HepG2 (cell line): ENCODE results near the gene RSPH1. TPM values are rescaled to one million over a fixed set of nuclear protein-coding genes. Genes with fewer than 3 reads are reported as not detected.

Experiments
- ATAC-seq: fragments of 200-7000 bp; cut with Tn5 transposase; 3 replicates; pipeline ENCODE4 v1.9.1; 2020; ENCODE audit warnings: mild to moderate bottlenecking, moderate library complexity
- BruUV-seq: library from RNA; stranded (reverse); fragments of 400-500 nt; replicated peaks from 2 replicates; lab custom pipeline; 2021; lab: Mats Ljungman, UMichigan
- CTCF ChIA-PET: fragments of 300-600 bp; formaldehyde crosslinking; extraction: SDS; loops from one replicate; lab custom pipeline; 2021; ENCODE audit warnings: low total read pairs, inconsistent platforms, low intra/inter-chr PET ratio; lab: Yijun Ruan, JAX
- POLR2A ChIA-PET: fragments of 350-600 bp; sonication (Branson Sonifier 250); formaldehyde crosslinking; loops from one replicate; lab custom pipeline; 2020; ENCODE audit warnings: antibody characterized with exemption, inconsistent platforms; lab: Yijun Ruan, JAX
- DNase-seq: peaks from one replicate; pipeline ENCODE4 v3.0.0-alpha.2; 2015; ENCODE audit warnings: low spot score
- FAIRE-seq: peaks from 3 replicates; lab custom pipeline; 2011; peaks lifted over from hg19 to GRCh38; lab: Jason Lieb, UNC
- H2AFZ ChIP-seq: one replicate; pipeline ENCODE4 v1.6.1; 2011; ENCODE audit warnings: low read length, inconsistent platforms
- H3K27ac ChIP-seq: fragments of 300-600 bp; 3 replicates; pipeline ENCODE4 v1.8.0; 2011; ENCODE audit warnings: mixed run types, mild to moderate bottlenecking, mixed read lengths, low read length, inconsistent platforms; ENCODE audit not compliant: insufficient read depth; ENCODE audit errors: extremely low read length
- H3K27me3 ChIP-seq, 2 experiments: fragments of 200-600 bp in 1 of 2; 2 replicates in 1 of 2; 3 replicates in 1 of 2; pipeline versions ENCODE4 v1.6.0 to v1.8.0; 2011; ENCODE audit warnings: low read length in 2 of 2, mild to moderate bottlenecking in 2 of 2, moderate library complexity in 2 of 2, inconsistent platforms in 1 of 2; ENCODE audit not compliant: insufficient read depth in 2 of 2, control insufficient read depth in 1 of 2
- H3K36me3 ChIP-seq, 2 experiments: fragments of 200-600 bp in 1 of 2; replicated peaks in 1 of 2; 2 replicates in 1 of 2; 3 replicates in 1 of 2; pipeline versions ENCODE4 v1.5.1 to v1.8.0; 2011; ENCODE audit warnings: low read length in 2 of 2, inconsistent platforms in 1 of 2; ENCODE audit not compliant: insufficient read depth in 2 of 2, control insufficient read depth in 1 of 2
- H3K4me1 ChIP-seq: 2 replicates; pipeline ENCODE4 v1.5.1; 2012; ENCODE audit warnings: low read length, inconsistent platforms; ENCODE audit not compliant: insufficient read depth
- H3K4me2 ChIP-seq: 2 replicates; pipeline ENCODE4 v1.6.0; 2011; ENCODE audit warnings: low read depth, low read length, inconsistent platforms
- H3K4me3 ChIP-seq, 3 experiments: fragments of 200-600 bp in 1 of 3; sonication (generic), shearing (Covaris generic) in 1 of 3; replicated peaks in 1 of 3; 2 replicates each; pipeline ENCODE4 v1.5.1; 2011 to 2016; ENCODE audit warnings: low read length in 3 of 3, inconsistent platforms in 2 of 3, low read depth in 2 of 3, mild to moderate bottlenecking in 2 of 3, control low read depth in 1 of 3, mixed read lengths in 1 of 3; ENCODE audit not compliant: insufficient read depth in 1 of 3
- H3K79me2 ChIP-seq: one replicate; pipeline ENCODE4 v1.6.1; 2011; ENCODE audit warnings: low read length, inconsistent platforms; ENCODE audit not compliant: insufficient read depth
- H3K9ac ChIP-seq: 2 replicates; pipeline ENCODE4 v1.6.0; 2011; ENCODE audit warnings: mild to moderate bottlenecking, low read depth, low read length, inconsistent platforms; ENCODE audit not compliant: insufficient read depth
- H3K9me3 ChIP-seq: 2 replicates; pipeline ENCODE4 v1.5.1; 2012; ENCODE audit warnings: mild to moderate bottlenecking, low read length
- H4K20me1 ChIP-seq: 2 replicates; pipeline ENCODE4 v1.6.0; 2011; ENCODE audit warnings: inconsistent platforms, mild to moderate bottlenecking, low read length, moderate library complexity; ENCODE audit not compliant: insufficient read depth
- PHF21A ChIP-seq: sonication (generic); formaldehyde crosslinking; IDR thresholded peaks from 2 replicates; pipeline ENCODE4 v1.5.0; 2020; ENCODE audit warnings: mild to moderate bottlenecking, missing genetic modification reagents
- RCOR2 ChIP-seq: IDR thresholded peaks from 2 replicates; pipeline ENCODE4 v1.6.1; 2016; ENCODE audit warnings: missing biosample characterization, missing genetic modification reagents
- SATB2 ChIP-seq: sonication (generic); formaldehyde crosslinking; IDR thresholded peaks from 2 replicates; pipeline ENCODE4 v1.5.0; 2020; ENCODE audit warnings: missing genetic modification reagents
- SRF ChIP-seq: IDR thresholded peaks from 2 replicates; pipeline ENCODE4 v1.6.1; 2011; ENCODE audit warnings: mild to moderate bottlenecking, low read depth, low read length, moderate library complexity
- TBP ChIP-seq: sonication (generic); formaldehyde crosslinking; IDR thresholded peaks from 2 replicates; pipeline ENCODE4 v1.5.0; 2020; ENCODE audit warnings: missing genetic modification reagents
- ZKSCAN5 ChIP-seq: sonication (generic); formaldehyde crosslinking; IDR thresholded peaks from 2 replicates; pipeline ENCODE4 v1.5.1; 2020; ENCODE audit warnings: mild to moderate bottlenecking, missing genetic modification reagents
- ZNF225 ChIP-seq: sonication (generic); formaldehyde crosslinking; IDR thresholded peaks from 2 replicates; pipeline ENCODE4 v1.4.0; 2020; ENCODE audit warnings: mild to moderate bottlenecking, missing genetic modification reagents
- ZNF713 ChIP-seq: sonication (generic); formaldehyde crosslinking; IDR thresholded peaks from 2 replicates; pipeline ENCODE4 v1.4.0; 2020; ENCODE audit warnings: mild to moderate bottlenecking, missing genetic modification reagents
- WGBS: methylation state at CpG from one replicate; pipeline ENCODE4 v1.1.6; 2017; ENCODE audit warnings: low lambda C conversion rate; 5-methylcytosine and 5-hydroxymethylcytosine counted together
- in situ Hi-C: cut with HindIII; loops from 2 replicates; pipeline ENCODE4 v1.10.0; 2017; ENCODE audit warnings: low pct_unique_long_range_greater_than_20kb; ENCODE audit not compliant: extremely low pct_ligation_motif_present
- intact Hi-C: fragments of 100-400 bp; cut with micrococcal nuclease; formaldehyde crosslinking; loops from one replicate; pipeline ENCODE4 v1.10.0; 2022; ENCODE audit not compliant: unreplicated experiment
- polyA plus RNA-seq, 8 experiments: library from polyadenylated mRNA; depleted of rRNA in 3 of 8; stranded (reverse) in 7 of 8; unstranded in 1 of 8; fragments of >200 nt; fragmentation: Illumina TruSeq in 4 of 8; extraction: Trizol in 4 of 8; gene quantifications; 2 replicates each; pipeline versions ENCODE4 v1.2.1 to v1.2.3, GENCODE V29; 2011 to 2016; ENCODE audit warnings: low read depth in 4 of 8, missing spikeins in 1 of 8, mixed read lengths in 1 of 8; ENCODE audit not compliant: insufficient read depth in 1 of 8
- total RNA-seq, 5 experiments: library from RNA; depleted of rRNA; stranded (reverse); fragments of >200 nt; fragmentation: Illumina TruSeq; extraction: Trizol; gene quantifications; 2 replicates each; pipeline ENCODE4 v1.2.3, GENCODE V29; 2016; ENCODE audit warnings: low read depth in 1 of 5
- TF ChIP-seq, protein P1 (sequence below): sonication (generic); formaldehyde crosslinking; IDR thresholded peaks from 2 replicates; pipeline ENCODE4 v1.8.1; 2023; ENCODE audit warnings: mild to moderate bottlenecking, missing genetic modification reagents
- TF ChIP-seq, protein P2 (sequence below): sonication (generic); formaldehyde crosslinking; conservative IDR thresholded peaks from 2 replicates; pipeline ENCODE4 v1.8.1; 2023; ENCODE audit warnings: missing genetic modification reagents
- TF ChIP-seq, protein P3 (sequence below): sonication (generic); formaldehyde crosslinking; IDR thresholded peaks from 2 replicates; pipeline ENCODE4 v1.4.0; 2020; ENCODE audit warnings: missing genetic modification reagents, borderline replicate concordance
- TF ChIP-seq, protein P4 (sequence below): sonication (generic); formaldehyde crosslinking; IDR thresholded peaks from 2 replicates; pipeline ENCODE4 v1.5.0; 2020; ENCODE audit warnings: missing genetic modification reagents
- TF ChIP-seq, protein P5 (sequence below): sonication (generic); formaldehyde crosslinking; IDR thresholded peaks from 2 replicates; pipeline ENCODE4 v1.4.0; 2020; ENCODE audit warnings: mild to moderate bottlenecking, low read depth, missing genetic modification reagents
- TF ChIP-seq, protein P6 (sequence below): sonication (generic); formaldehyde crosslinking; IDR thresholded peaks from 2 replicates; pipeline ENCODE4 v1.5.1; 2020; ENCODE audit warnings: missing genetic modification reagents, mild to moderate bottlenecking, borderline replicate concordance

The RSPH1 gene
- total and polyA plus RNA-seq, 2 of the 13 experiments (the other 11 are each of a cell fraction or from before 2014, with no cell fraction given), result not detected

DNA sequence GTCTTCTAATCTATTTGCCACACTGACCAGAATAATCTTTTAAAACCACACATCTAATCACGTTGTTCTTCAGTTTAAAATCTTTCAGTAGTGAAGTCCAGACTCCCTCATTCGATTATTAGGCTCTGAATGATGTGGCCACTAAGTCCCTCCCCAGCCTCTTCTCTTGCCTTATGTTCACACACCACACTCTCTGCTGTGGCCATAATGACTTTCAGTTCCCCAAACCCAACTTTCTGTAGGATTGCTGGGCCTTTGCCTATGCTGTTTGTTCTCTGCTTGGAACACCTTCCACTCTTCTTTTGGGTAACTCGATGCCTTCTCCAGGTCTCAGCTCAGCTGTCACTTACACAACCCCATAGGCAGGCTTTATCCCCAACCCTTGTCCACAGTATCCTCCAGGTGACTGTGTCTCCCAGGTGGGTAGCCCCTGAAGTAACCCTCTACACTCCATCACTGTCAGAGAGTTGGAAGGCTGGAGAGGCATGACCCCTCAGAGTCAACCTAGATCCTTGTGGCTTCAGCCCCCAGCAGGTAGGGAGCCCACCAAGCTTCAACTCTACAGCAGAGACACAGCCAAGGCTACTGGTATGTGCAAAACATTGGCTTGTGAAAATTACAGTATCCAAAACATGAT is 9.2 kb upstream of the RSPH1 start (continued):
- no peak for TF ChIP-seq ZNF225 (CRISPR knock-in tag)
- TF ChIP-seq ZNF713 (CRISPR knock-in tag), result no peak
- TF ChIP-seq SRF, result no peak
- TF ChIP-seq ZKSCAN5 (CRISPR knock-in tag), result no peak
- TF ChIP-seq, protein P1, sequence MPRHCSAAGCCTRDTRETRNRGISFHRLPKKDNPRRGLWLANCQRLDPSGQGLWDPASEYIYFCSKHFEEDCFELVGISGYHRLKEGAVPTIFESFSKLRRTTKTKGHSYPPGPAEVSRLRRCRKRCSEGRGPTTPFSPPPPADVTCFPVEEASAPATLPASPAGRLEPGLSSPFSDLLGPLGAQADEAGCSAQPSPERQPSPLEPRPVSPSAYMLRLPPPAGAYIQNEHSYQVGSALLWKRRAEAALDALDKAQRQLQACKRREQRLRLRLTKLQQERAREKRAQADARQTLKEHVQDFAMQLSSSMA (CRISPR knock-in tag), result no peak

DNA sequence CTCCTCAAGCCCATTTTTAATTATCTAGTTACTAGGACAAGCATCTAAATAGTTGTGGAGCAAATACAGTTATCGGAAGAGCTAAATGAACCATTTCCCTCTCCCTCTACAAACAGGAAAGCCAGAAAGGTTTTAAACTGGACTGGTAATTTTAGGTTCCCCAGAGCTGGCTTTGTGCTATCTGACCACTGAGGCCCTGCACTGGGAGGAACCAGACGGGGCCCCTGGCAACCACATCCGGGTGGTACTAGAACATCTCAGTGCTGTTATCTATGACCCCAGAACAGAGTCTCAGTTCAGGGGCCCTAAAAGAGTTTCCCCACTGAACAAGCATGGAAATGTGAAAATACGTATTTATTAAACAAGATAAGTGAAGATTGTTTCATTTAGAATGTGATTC is 7.7 kb upstream of the RSPH1 start:
- CTCF ChIA-PET, result no interaction called here
- no peaks in the 10 kb centered on the region for H3K4me1 ChIP-seq
- ATAC-seq (no peak), FAIRE-seq (no peak), DNase-seq (no peak)
- no peak overlapping the region for H3K4me3 ChIP-seq
- in situ Hi-C loops (no loop called here), intact Hi-C loops (no loop called here)
- H3K27ac ChIP-seq, result no peak overlapping the region
- no peaks in the 10 kb centered on the region for H3K79me2 ChIP-seq
- no peak overlapping the region for H3K4me2 ChIP-seq
- H3K36me3 ChIP-seq, result no peaks in the 10 kb centered on the region
- no peak overlapping the region for H3K9ac ChIP-seq
- WGBS, result 31% methylated on average over 4 of the region's 4 CpGs
- TF ChIP-seq RCOR2 (no peak), TBP (no peak), PHF21A (CRISPR knock-in tag) (no peak), SATB2 (CRISPR knock-in tag) (no peak)
- TF ChIP-seq, protein P2, sequence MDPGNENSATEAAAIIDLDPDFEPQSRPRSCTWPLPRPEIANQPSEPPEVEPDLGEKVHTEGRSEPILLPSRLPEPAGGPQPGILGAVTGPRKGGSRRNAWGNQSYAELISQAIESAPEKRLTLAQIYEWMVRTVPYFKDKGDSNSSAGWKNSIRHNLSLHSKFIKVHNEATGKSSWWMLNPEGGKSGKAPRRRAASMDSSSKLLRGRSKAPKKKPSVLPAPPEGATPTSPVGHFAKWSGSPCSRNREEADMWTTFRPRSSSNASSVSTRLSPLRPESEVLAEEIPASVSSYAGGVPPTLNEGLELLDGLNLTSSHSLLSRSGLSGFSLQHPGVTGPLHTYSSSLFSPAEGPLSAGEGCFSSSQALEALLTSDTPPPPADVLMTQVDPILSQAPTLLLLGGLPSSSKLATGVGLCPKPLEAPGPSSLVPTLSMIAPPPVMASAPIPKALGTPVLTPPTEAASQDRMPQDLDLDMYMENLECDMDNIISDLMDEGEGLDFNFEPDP, result no peak
- TF ChIP-seq, protein P3, sequence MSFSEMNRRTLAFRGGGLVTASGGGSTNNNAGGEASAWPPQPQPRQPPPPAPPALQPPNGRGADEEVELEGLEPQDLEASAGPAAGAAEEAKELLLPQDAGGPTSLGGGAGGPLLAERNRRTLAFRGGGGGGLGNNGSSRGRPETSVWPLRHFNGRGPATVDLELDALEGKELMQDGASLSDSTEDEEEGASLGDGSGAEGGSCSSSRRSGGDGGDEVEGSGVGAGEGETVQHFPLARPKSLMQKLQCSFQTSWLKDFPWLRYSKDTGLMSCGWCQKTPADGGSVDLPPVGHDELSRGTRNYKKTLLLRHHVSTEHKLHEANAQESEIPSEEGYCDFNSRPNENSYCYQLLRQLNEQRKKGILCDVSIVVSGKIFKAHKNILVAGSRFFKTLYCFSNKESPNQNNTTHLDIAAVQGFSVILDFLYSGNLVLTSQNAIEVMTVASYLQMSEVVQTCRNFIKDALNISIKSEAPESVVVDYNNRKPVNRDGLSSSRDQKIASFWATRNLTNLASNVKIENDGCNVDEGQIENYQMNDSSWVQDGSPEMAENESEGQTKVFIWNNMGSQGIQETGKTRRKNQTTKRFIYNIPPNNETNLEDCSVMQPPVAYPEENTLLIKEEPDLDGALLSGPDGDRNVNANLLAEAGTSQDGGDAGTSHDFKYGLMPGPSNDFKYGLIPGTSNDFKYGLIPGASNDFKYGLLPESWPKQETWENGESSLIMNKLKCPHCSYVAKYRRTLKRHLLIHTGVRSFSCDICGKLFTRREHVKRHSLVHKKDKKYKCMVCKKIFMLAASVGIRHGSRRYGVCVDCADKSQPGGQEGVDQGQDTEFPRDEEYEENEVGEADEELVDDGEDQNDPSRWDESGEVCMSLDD, result no peak
- TF ChIP-seq, protein P4, sequence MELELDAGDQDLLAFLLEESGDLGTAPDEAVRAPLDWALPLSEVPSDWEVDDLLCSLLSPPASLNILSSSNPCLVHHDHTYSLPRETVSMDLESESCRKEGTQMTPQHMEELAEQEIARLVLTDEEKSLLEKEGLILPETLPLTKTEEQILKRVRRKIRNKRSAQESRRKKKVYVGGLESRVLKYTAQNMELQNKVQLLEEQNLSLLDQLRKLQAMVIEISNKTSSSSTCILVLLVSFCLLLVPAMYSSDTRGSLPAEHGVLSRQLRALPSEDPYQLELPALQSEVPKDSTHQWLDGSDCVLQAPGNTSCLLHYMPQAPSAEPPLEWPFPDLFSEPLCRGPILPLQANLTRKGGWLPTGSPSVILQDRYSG, result no peak
- TF ChIP-seq, protein P5, sequence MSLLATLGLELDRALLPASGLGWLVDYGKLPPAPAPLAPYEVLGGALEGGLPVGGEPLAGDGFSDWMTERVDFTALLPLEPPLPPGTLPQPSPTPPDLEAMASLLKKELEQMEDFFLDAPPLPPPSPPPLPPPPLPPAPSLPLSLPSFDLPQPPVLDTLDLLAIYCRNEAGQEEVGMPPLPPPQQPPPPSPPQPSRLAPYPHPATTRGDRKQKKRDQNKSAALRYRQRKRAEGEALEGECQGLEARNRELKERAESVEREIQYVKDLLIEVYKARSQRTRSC, result no peak
- TF ChIP-seq, protein P6, sequence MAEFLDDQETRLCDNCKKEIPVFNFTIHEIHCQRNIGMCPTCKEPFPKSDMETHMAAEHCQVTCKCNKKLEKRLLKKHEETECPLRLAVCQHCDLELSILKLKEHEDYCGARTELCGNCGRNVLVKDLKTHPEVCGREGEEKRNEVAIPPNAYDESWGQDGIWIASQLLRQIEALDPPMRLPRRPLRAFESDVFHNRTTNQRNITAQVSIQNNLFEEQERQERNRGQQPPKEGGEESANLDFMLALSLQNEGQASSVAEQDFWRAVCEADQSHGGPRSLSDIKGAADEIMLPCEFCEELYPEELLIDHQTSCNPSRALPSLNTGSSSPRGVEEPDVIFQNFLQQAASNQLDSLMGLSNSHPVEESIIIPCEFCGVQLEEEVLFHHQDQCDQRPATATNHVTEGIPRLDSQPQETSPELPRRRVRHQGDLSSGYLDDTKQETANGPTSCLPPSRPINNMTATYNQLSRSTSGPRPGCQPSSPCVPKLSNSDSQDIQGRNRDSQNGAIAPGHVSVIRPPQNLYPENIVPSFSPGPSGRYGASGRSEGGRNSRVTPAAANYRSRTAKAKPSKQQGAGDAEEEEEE (CRISPR knock-in tag), result no peak
- BruUV-seq, result no TSS peak
- peaks cover 0 to 1% of the 10 kb centered on the region in 2 experiments; a peak in 1 of 5 replicates for H3K27me3 ChIP-seq
- H2AFZ ChIP-seq, result no peak overlapping the region
- H4K20me1 ChIP-seq, result no peaks in the 10 kb centered on the region
- no peaks in the 10 kb centered on the region for H3K9me3 ChIP-seq
- POLR2A ChIA-PET, result no interaction called here
